ENCODE results near the gene ARHGEF10L.

ARHGEF10L gene

DNA sequence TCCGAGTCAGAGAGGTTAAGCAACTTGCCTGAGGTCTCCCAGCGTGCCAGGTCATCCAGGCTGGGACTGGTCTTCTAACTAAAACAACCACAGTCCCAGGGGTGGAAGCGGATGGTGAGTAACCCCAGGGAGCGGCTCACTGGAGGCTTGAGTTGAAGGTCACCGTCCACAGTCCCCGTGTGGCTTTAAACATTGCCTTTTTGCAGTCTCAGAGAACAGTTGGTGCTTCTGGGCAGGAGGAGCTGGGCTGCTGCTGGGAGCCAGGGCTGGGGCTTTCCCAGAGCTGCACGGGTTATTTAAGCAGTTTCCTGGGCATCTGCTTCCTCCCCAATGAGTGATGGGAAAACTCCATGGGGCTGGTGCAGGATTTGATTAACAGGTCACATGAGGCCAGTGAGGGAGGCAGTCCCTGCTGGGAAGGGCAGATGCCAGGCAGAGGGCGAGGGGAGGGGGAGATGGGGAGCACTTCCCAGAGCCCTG, 12.3 kb downstream of the ARHGEF10L start:
- peak; percentile 88 for DNase-seq (ENCODE audit: low spot score)
- H3K4me3 ChIP-seq = peak overlapping the region; percentile 40
- TF ChIP-seq, protein P1, sequence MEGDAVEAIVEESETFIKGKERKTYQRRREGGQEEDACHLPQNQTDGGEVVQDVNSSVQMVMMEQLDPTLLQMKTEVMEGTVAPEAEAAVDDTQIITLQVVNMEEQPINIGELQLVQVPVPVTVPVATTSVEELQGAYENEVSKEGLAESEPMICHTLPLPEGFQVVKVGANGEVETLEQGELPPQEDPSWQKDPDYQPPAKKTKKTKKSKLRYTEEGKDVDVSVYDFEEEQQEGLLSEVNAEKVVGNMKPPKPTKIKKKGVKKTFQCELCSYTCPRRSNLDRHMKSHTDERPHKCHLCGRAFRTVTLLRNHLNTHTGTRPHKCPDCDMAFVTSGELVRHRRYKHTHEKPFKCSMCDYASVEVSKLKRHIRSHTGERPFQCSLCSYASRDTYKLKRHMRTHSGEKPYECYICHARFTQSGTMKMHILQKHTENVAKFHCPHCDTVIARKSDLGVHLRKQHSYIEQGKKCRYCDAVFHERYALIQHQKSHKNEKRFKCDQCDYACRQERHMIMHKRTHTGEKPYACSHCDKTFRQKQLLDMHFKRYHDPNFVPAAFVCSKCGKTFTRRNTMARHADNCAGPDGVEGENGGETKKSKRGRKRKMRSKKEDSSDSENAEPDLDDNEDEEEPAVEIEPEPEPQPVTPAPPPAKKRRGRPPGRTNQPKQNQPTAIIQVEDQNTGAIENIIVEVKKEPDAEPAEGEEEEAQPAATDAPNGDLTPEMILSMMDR (IDR thresholded peaks at IDR 0.05) = no peak
- H3K27ac ChIP-seq = peak overlapping the region; percentile 94 to 99

DNA sequence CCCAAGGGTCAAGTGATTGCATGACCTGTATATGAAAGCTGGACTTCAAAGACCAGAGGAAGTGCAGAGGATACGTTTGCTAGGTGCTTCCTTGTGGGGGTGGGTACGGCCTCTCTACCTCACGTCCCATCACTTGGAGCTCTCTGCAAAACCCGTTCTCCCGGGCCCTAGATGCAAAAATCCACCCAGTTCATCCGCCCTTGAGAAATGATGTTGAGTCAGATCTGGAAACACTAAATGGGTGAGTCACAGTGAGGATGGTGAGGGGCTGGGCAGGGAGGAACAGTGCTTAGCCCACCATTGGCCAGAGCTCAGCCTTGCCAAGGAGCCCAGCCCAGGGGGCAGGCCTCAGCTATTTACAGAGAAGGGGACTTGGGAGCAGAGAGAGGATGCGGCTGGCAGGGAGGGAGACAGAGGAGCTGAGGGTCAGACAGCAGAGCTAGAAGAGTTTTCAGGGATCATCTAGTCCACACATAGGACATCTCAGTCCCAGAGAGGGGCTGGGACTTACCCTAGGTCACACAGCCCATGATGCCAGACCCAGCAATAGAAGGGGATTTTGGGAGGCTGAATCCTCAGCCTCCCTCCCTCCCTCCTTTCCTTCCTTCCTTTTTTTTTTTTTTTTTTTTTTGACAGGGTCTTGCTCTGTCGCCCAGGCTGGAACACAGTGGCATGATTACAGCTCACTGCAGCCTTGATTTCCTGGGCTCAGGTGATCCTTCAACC, 14.6 kb downstream of the ARHGEF10L start:
- DNase-seq (ENCODE audit: low spot score) = no peak
- Histone ChIP-seq H3K27ac (peak overlapping the region; percentile 94 to 99), H3K4me3 (peak overlapping the region; percentile 6)
- TF ChIP-seq, protein P1 (IDR thresholded peaks at IDR 0.05) = no peak

DNA sequence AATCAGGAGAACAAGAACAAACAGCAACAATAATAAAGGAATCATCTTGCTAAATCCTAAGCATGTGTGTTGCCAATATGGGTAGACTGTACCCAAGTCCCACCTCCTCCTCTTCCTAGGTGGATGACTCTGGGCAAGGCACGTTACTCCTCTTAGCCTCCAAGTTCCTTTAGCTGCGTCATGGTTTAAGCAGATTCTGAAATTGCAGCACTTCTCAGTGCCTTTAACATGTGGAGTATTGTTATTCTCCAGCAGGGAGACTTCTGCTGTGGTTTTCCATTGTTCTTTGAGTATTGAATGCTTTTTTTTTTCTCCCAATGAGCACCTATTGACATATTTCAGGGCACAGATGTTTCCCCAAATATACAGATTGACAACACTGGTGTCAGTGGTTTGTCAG, 15.5 kb downstream of the ARHGEF10L start:
- DNase-seq (ENCODE audit: low spot score) = no peak
- TF ChIP-seq, protein P1 (IDR thresholded peaks at IDR 0.05) = no peak
- H3K27ac ChIP-seq = peak overlapping the region; percentile 94 to 99
- H3K4me3 ChIP-seq = no peak overlapping the region

DNA sequence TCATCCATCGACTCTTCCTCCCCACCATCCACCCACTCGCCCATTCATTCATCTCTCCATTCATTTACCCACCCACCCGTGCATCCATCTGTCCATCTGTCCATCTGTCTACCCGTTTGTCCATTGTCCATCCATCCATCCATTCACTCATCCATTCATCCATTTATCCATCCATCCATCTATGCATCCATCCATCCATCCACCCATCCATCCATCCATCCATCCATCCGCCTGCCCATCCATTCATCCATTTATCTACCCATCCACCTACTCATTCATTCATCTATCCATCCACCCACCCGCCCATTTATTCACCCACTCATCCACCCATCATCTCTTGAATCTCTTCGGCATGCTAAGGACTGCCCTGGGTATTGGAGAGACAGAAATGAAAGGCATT, 18.5 kb downstream of the ARHGEF10L start:
- H3K4me3 ChIP-seq = no peak overlapping the region
- no peak for DNase-seq (ENCODE audit: low spot score)
- TF ChIP-seq, protein P1 (IDR thresholded peaks at IDR 0.05) = no peak
- peak overlapping the region; percentile 94 to 99 for H3K27ac ChIP-seq

- Histone ChIP-seq H3K4me3 (no peak overlapping the region), H3K27ac (peak overlapping the region; percentile 94 to 99)
- TF ChIP-seq, protein P1 (IDR thresholded peaks at IDR 0.05) = no peak
- no peak for DNase-seq (ENCODE audit: low spot score)
Measured at GRCh38 chr1:17558541-17558940, 19.0 kb downstream of the ARHGEF10L start.

GRCh38 chr1:17558954-17559614, 19.6 kb downstream of the ARHGEF10L start:
- TF ChIP-seq, protein P1 (IDR thresholded peaks at IDR 0.05) = no peak
- Histone ChIP-seq H3K4me3 (no peak overlapping the region), H3K27ac (peak overlapping the region; percentile 94 to 99)
- no peak for DNase-seq (ENCODE audit: low spot score)

All from coronary artery (tissue), 2 donors.